Esophagus mucosa (tissue), 1 donor: ENCODE measurements around the gene BTG2. TPM values are rescaled to one million over a fixed set of nuclear protein-coding genes. Genes with fewer than 3 reads are reported as not detected.

ENCODE experiments used
- ATAC-seq: fragments of 200-7000 bp; cut with Tn5 transposase; one replicate; pipeline ENCODE4 v1.9.1; 2020
- total RNA-seq: library from RNA; stranded (reverse); gene quantifications from one replicate; pipeline ENCODE4 v1.2.4, GENCODE V29; 2023
- donor health status: DM: yes; HTN: yes; CAD: no.

Gene BTG2
- total RNA-seq, 1 donor from 2014 or later, result 22.6 TPM

DNA sequence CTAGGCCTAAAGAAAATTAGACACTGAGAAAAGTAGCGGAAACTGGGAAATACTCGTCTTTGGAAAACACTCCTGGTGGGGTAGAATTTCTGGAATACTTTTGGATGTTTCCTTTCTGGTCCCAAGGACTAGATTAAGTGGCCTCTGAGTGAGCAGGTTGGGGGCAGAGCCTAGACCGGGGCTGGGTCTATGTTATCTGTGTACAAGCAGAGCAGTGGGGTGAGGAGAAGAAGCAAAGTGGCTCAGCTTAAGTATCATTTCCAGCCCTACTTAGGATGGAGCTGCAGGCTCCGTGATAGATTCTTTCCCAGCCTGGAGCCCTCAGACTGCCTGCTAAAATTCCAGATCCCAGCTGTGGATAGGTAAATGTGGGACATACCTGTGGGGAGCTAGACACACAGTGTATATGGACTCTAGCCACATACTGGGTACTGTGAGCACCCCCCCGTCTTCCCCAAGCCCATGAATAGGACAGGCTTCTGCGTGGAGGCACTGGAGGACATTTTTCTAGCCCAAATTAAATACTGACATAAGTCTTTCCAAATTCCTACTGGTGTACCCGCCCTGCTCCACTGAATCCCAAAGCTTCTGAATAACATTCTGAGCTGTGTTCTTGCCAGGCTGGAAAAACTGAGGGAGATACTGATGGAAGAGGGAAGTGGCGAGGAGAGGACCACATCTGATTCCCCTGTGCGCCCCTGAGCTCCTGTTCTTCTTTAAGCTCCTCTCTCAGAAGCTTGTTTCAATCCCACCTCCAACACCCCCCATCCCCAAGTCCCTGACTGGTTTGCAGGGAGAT lies 38.8 kb downstream of the BTG2 start:
- ATAC-seq, result no peak

DNA sequence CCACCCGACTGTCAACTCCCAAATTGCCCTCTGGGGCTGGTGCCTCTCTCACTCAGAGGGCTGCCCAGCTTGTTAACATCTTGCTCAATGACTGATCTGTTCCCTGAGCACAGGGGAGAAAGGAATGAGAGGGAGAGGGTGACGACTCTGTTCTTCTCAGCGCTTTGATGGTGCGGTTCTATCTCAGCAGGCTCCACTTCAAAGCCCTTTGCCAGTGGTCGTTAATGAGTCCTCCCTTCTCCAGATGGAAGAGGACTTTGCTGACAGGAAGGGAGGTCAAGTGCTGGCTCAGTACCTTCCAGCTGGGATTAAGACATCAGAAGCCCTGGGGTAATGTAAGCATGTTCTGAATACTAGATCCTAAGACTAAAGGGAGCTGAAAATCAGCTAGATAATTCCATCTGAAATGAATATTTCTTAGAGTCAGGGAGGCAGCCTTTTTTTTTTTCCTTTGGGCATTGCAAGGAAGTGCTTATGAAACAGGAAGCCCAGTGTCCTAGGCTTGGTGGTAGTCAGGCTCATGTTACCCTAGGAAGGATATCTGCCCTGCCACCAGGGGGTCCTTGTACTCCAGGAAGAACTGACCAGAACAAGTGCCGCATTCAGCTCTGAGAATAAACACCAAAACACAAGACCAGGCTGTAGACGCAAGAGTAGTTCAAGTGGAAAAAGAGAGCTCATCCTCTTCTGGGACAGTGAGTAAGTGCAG lies 40.9 kb downstream of the BTG2 start:
- no peak for ATAC-seq

DNA sequence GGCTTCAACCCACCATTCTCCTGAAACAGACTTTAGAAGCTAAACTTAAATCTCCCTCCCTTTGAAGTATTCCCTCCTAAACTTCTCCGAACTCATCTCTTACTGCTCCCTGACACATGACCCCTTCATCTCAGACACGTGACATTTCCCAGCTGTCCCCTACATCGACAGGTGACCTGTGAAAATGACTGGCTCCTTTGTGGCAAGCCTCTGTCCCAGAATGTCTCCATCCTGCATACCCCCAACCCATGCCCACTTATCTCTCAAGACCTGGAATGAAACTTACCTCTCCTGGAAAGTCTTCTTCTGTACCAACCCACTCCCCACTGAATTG lies 41.4 kb downstream of the BTG2 start:
- no peak for ATAC-seq

GRCh38 chr1:203349166-203349565 lies 43.8 kb downstream of the BTG2 start:
- no peak for ATAC-seq

DNA sequence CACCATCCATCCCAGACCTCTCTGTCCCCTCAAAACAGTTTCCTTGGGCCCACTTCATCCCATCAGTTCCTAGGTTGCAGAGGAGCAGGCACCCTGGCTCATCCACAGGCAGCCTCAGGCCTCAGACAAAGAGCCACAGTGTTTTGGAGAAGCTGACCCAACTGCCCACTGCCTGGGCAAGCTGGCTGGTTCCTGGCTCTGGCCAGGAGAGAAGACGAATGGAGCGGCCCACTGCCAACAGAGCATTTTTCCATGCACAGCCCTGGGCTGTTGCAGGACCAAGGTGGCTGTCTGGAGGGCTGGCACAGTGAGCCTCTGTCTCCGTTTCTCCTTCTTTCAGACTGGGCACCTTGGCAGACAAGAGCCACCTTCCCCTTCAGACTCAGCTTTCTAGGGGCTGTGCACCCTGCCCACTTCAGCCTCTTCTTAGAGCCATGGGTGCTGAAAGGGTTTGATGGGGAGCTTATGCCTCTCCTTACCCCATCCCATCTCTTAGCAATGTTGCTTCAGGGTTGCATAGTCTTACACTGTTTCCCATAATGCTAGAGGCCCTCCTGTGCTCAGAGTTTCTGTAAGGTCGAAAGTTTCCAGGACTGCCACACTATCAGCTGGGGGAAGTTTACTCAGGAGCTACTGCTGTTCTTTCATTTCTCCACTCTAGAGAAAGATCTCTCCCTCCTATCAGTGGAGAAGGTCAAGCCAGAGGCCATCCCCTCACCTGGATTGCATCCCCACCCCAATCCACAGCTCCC lies 44.6 kb downstream of the BTG2 start:
- no peak for ATAC-seq

- ATAC-seq, result no peak
Observed at GRCh38 chr1:203351037-203351625, 45.8 kb downstream of the BTG2 start, which contains the start of gene FMOD. FMOD (minus strand) TSS chr1:203351122; CDS start chr1:203348270, 2,852 bp downstream.

DNA sequence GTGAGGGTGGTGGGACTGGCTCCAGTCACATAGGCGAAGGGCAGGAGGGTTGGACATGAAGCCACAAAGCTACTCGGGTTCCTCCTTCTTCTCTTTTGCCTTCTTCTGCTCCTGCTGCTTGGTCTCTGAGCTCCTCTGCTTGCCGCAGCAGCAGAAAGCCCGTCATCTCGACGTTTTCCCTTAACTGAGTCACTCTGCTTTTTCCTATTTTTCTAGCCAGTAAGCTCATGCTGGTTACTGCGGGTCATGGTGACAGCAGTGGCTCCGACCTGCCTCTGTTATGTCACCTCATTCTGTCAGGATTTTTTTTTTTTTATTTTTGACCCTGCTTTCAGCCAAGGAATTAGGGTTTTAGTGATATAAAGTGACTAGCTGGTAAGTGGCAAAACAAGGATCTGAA lies 48.2 kb downstream of the BTG2 start:
- ATAC-seq, result no peak

GRCh38 chr1:203354246-203354645 lies 48.9 kb downstream of the BTG2 start:
- ATAC-seq, result no peak

GRCh38 chr1:203359010-203359571 lies 53.8 kb downstream of the BTG2 start:
- no peak for ATAC-seq

Other genes starting within 250 kb of the BTG2 start
- not detected for gene MYOG, start 219.5 kb upstream of the BTG2 start, total RNA-seq
- gene ADORA1, start 177.8 kb upstream of the BTG2 start, total RNA-seq, result 0.28 TPM
- not detected for gene MYBPH, start 129.7 kb upstream of the BTG2 start, total RNA-seq
- gene CHI3L1, start 118.8 kb upstream of the BTG2 start, total RNA-seq, result 20.5 TPM
- 0.20 TPM for gene CHIT1, start 75.8 kb upstream of the BTG2 start, total RNA-seq
- gene FMOD, start 45.6 kb downstream of the BTG2 start, total RNA-seq, result 4.5 TPM
- gene PRELP, start 170.3 kb downstream of the BTG2 start, total RNA-seq, result 1.5 TPM
- gene OPTC, start 188.6 kb downstream of the BTG2 start, total RNA-seq, result not detected